Fibroblast of the conjunctiva (primary cell): Measurements from ENCODE around the gene PDE4D.

ENCODE experiments used
- DNase-seq: peaks from one replicate; pipeline ENCODE4 v3.0.0-alpha.2; 2010; ENCODE audit warnings: low read depth

PDE4D gene

DNA sequence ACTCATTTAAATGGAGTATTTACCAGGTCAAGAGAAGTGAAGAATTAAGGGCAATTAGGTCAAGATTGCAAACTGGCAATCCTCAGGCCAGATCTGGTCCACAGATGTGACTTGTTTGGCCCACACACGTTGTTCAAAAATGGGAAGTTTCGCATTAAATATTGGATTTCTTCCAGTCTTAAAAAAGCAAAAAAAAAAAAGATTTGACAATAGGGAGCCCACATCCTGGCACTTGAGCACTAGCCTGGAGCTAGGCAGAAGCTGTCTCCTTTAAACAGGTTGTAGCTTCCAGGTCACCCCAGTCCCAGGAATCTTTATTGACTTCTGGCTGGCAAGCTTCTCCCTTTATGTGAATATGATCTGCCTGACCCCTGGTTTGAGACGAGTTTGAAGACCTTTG lies 790.2 kb downstream of the PDE4D start:
- DNase-seq, result no peak

DNA sequence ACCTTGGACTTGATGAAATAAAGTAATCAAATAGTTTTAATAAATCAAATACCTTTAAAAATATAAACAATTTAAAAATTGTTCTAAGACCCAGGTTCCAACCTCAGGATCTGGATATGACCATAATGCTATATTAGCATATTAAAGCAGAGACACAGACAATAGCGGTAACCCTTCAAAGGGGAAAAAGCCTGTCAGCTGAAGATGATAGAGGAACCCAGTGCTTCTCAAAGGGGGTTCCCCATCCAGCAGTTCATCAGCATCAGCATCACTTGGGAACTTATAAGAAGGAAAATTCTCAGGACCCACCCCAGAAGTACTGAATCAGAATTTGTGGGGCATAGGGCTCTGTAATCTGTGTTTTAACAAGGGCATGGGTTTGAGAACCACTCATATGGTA lies 791.1 kb downstream of the PDE4D start:
- no peak for DNase-seq

DNA sequence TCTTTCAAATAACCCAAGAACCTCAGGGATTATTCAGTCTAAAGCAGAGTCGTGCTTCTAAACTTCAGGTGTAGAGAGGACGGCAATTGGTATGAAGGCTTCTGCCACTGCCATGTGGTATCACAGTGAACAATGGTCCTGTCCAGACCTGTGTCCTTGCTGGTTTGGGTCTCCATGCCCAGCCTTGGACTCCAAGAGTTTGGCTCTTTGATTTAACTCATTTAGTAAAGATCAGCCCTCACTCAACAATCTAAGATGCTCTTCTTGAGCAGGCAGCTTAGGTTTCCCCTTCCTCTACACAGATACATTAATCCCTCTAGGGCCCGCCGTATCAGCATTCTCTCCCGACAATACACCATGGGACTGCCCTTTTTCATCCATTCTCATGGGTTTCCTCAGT lies 792.7 kb downstream of the PDE4D start:
- DNase-seq, result no peak

DNA sequence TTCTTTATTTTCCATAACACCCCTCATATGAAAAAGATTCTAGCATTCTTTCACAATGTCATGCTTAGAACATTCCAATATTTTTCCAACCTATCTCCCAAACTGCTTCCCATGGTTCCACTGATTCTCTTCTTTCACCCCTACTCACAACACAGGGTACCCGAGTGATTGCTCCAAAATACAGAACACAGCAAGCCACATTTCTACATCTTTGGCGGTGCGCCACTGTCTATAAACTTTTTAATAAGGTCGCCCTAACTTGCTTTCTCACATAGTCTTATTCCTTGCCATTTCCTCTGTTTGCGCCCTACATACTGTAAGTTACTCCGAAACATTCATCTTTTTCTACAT lies 793.6 kb downstream of the PDE4D start:
- DNase-seq, result no peak

DNA sequence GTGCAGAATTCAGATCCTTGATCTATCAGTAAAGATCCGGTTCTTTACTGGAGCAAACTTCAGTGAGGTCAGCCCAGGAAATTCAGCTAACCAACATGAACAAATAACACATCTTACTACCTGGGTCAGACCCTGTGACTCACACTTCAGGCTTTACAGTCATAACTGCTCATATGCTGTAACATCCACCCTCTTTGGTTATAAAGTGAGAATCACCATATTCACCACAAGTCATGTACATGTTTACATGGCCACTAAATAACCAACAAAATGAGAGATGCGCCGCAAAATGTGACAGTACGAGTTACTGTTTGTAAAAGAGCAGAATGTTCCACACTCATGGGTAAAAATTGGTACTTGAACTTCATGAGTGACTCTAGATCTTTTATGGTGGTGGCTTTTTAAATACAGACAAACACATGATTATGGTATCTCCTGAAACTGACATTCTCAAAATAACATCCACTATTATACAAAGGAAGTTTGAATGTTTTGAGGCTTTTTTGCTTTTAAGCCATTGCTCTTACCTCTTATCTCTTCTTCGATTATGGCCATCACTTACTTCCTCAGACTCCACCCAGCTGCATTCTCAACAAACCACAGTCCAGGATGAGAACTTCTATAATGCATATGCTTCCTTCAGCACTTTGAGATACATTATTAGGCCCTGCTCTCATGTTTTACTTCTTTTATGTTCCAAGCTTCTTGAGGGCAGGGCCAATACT lies 794.1 kb downstream of the PDE4D start:
- DNase-seq, result no peak

DNA sequence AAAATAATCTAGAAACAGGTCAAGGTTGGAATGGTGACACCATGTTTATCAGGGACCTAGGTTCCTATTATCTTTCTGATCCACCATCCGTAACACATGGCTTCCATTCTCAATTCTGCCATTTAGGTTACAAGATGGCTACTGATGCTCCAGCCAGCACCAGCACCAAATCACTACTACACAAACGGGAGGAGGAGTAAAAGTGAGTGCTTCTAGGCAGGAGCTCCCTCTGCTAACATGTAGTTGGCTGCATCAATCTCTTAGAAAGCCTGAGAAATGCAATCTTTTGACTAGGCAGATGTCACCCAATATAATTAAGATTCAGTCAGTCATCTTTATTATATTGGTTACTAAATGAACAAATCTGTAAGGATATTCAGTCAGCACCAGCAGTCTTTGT lies 794.8 kb downstream of the PDE4D start:
- no peak for DNase-seq

DNA sequence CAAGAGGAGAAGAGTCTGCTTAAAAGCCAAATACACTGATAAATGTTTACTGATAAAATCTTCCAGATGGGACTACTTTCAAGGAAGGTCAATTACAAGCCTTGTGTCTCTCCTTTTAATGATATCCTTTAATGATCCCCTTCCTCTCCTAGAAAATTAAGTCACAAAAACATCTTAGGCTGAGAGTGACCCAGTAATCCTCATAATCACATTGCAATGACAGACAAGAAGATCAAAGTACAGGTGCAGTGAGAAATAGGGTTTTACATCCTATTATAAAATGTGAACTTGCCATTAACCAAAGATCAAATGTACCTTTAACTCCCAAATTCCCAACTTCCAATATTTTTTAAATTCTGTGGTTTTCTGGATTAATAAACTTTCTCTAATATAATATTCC lies 795.8 kb downstream of the PDE4D start:
- no peak for DNase-seq

DNA sequence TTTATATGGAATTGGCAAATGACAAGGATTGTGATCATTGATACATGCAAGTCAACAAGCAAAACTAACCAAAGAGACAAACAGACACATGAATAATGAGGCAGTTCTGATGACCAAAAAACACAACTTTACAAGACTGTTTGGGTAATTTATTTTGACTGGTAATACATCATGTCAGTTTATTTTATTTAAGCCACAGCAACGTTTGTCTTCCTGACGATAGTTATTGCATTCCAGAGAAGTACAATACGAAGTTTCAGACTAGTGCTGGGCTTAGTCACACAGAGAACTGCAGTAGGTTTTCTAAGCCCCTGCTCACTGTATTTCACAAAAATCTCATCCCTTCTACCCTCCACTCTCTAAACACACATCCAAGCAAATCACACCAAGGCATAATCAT lies 796.4 kb downstream of the PDE4D start:
- DNase-seq, result no peak

DNA sequence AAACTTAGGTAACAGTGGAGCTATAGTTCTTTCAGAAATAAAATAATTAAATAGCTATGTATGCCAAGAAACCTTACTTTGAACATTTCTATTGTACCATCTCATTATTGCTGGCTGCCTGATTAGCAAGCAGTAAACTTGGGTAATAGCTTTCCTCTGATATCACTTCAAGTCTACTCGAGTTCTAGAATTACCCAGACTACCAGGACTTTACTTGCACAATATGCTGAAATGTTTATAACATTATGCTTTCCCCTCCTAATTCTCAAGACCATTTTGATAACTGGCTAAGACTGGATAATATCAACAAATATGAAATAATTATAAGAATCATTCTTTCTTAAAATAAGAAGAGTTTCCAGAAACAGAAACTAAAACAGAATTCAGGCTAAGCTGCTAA lies 798.0 kb downstream of the PDE4D start:
- no peak for DNase-seq

DNA sequence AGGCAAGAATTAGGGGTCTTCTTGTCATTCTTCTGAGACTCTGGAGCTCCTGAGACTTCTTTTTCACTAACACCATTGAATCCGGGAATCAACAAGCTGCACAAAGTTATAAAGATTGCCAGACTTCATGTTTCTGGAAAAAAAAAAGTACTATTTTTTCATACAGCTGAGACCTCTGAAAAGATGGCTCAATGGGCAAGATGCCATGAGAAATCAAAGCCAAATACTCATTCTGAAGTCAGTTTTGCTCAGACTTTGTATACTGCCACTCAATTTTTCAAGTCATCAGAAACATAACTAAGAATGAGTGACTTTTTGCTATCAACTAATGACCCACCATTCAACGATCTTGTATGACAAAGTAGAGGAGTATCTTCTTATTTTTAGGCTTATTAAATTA lies 798.7 kb downstream of the PDE4D start:
- no peak for DNase-seq

DNA sequence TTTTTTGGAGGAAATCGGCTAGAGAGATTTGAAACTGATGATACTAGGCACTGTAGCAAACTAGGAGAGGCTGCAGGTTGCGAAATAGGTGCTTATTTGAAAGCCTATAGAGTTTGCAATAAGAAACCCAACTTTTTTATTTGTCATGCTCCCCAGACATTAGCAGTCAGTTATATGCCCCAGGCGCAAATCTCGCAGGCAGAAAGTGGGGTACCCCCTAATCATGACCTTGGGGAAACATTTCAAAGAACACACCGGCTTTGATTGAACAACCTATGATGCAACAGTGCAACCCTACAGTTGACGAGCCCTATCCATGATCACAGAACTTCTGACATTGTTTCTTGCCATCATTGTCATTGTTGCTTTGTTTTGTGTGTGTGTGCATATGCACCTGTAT lies 800.2 kb downstream of the PDE4D start:
- no peak for DNase-seq

DNA sequence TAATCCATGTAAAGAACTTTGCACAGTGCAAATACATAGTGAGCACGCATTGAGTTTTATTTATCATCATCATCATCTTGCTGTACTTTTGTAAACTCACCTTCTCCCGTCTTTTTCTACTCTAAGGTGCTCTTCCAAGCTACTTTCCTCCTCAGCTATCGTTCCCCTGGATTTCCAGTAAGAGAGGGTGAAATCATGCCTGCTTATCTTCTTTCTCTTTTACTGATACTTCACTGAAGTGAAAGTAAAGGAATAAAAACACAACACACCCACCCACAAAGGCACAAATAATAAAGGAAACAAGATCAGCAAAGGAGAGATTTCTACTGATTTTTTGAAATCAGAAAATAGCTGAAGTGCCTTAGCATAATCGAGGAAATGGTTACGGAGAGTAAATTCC lies 800.8 kb downstream of the PDE4D start:
- no peak for DNase-seq

DNA sequence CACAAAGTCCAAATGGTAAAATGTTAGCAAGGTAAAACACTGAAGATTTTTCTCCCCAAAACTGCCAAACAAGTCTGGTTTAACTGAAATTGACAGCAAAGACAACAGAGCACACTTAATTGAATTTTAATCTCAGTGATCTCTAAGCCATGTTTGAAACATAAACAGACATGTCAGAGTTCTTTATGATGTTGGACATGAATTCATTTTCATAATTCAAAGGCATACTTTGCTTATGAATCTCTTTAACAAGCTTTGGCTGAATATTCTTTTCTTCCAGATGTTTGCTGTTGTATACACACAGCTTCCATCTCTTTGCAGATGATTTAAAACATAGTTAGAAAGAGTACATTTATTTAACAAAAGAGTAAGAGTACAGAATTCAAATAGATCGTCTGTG lies 801.6 kb downstream of the PDE4D start:
- no peak for DNase-seq

DNA sequence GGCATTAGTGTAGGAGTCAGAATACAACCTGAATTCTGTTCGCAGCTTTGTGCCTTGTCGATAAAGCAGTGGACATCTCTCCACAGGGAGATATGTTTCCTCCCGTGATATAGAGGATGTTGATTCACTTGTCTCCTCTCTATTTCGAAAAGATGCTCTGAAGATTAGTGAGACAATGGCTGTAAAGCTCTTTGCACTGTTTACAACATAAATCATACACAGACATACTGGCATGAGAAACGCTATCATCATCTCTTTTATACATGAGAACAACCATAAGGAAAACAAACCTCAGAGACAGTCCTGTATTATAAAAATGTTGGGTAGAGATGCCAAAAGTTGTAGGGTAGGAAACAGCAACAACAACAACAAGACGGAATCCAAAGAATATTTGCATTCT lies 803.2 kb downstream of the PDE4D start:
- no peak for DNase-seq

DNA sequence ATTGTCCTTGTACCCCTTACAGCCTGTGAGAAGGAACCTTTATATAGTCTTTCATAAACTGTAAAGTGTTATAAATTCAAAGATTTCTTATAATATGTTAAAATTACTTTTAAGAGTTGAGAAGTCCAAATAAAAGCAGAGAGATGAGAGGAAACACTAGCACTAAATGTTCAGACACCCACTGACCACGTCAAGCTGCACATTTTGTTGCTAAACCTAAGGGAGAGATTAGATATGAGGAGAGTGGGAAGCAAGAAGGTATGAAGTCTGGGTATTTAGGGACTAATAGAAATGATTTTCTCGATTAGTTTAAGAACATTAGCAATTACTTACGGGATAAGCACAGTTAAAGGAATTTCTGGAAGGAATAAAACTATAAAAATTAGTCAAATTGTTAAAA lies 803.8 kb downstream of the PDE4D start:
- no peak for DNase-seq

DNA sequence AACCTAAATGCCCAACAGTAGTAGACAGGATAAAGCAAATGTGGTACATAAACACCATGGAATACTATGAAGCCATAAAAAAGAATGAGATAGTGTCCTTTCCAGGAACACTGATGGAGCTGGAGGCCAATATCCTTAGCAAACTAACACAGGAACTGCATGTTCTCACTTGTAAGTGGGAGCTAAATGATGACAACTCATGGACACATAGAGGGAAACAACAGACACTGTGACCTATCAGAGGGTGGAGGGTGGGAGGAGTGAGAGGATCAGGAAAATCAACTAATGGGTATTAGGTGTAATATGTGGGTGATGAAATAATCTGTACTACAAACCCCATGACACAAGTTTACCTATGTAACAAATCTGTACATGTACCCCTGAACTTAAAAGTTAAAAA lies 805.0 kb downstream of the PDE4D start:
- no peak for DNase-seq

DNA sequence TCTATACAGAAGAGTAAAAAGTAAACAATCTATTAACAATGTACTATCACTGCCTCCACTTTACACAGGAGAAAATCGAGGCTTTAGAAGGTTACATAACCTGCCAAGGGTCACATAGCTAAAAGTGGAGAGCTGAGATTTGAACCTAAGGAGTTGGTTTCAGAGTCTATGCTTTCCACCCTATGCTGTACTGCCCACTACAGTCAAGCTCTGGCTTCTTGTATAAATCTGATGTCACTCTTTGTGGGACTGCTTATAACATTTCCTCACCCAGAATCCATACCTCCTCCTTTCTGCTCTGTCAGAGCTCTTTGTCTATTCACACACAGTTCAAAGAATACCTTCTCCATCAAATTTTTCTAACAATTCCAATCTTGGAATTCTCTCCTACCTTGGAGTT lies 807.5 kb downstream of the PDE4D start:
- DNase-seq, result no peak

DNA sequence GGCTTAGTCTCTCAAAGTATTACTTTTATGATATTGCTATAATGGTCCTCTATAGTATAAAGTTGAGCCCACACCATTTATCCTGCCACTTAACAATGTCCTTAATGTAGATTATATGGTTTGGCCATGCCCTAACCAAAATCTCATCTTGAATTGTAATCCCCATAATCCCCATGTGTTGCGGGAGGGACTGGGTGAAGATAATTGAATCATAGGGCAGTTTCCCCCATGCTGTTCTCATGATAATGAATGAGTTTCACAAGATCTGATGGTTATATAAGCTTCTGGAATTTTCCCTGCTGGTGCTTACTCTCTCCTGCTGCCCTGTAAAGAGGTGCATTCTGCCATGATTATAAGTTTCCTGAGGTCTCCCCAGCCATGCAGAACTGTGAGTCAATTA lies 811.8 kb downstream of the PDE4D start:
- DNase-seq, result no peak

DNA sequence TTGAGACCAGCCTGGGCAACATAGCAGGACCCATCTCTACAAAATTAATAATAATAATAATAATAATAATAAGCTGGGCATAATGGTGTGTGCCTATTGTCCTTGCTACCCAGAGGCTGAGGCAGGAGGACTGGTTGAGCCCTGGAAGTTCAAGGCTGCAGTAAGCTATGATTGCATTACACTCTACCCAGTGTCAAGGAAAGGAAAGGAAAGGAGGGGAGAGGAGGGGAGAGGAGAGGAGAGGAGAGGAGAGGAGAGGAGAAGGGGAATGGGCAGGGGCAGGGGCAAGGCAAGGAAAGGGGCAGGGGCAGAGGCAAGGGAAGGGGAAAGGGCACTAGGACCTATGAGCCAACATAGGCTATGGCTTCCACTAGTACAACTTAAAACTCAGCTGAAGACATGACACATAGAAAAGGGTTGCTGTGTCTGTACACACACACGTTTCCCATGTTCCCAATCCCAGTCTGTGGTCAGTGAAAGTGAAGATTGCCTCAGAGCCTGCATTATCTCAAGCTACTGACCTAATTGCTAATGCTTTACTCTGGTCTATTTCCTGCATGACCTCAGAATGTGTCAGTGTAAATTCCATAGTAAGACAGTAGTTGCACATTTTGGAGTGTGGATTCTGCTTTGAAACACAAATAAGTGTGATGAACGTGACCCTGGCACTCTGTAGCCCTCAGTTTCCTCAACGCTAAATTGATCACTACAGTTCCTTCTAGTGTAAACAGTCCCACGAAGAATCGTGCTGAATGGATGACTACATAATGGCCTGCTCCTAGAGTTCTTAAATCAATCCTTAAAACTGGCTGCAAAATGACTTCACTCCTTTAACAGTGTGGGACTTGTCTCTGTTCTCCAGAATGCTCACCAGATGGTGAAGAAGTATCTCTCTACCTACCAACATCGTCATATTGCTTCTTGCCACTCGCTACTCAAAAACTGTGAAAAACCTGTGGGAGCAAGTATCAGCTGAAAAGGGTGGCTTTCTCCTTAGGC lies 813.6 kb downstream of the PDE4D start:
- DNase-seq, result peak; percentile 69

DNA sequence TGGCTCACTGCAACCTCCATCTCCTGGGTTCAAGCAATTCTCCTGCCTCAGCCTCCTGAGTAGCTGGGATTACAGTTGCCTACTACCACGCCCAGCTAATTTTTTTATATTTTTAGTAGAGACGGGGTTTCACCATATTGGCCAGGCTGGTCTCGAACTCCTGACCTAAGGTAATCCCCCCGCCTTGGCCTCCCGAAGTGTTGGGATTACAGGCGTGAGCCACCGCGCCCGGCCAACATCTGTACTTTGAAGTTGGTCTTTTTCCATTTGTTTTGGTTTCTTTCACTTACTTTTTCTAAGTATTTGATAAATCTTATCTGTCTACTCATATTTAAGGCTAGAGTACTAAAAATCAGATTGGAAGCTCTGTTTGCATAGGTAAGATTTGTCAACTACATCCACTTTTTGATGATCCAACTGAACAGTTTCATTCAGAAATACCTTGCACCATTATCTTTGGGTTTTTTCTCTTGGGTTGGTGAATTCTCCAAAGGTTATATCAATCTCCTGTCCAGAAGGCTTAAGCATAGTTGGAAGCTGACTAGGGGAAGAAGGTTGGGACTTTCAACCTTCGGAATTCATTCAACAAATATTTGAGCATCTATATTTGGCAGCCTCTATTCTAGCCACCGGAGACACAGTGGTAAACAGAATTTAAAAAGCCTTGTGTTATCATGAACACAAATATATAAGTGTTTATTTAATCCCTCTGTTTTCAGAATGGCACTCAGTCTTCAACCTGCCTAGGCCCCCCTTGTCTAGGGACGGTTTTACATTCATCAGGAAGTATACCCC lies 821.6 kb downstream of the PDE4D start:
- DNase-seq, result no peak

DNA sequence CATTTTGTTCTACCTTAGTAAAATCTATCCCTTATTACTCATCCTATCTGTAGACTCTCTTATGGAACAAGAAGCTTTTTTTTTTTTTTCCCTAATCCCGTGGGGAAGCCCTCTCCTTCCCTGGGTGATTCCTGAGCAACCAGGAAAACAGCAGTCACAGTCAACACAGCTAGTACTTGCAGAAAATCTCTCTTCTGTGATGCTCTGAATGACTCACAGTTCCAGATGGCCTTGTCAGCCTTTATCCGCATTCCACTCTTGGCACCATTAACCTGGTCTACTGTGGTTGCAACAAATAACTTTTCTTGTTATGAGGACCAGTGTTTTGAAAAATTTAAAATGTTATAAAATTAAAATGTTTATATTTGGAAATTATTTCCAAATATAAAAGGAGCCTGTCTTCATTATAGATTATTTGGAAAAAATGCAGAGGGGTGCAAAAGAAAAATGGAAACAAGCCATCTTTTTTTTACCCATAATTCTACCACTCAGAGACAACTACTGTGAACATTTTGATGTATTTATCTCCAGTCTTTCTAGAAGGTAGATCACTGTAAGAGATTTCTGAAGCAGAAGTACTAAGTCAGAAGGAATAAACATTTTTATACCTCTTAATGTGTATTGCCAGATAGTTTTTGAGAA lies 824.0 kb downstream of the PDE4D start:
- DNase-seq, result peak; percentile 89

DNA sequence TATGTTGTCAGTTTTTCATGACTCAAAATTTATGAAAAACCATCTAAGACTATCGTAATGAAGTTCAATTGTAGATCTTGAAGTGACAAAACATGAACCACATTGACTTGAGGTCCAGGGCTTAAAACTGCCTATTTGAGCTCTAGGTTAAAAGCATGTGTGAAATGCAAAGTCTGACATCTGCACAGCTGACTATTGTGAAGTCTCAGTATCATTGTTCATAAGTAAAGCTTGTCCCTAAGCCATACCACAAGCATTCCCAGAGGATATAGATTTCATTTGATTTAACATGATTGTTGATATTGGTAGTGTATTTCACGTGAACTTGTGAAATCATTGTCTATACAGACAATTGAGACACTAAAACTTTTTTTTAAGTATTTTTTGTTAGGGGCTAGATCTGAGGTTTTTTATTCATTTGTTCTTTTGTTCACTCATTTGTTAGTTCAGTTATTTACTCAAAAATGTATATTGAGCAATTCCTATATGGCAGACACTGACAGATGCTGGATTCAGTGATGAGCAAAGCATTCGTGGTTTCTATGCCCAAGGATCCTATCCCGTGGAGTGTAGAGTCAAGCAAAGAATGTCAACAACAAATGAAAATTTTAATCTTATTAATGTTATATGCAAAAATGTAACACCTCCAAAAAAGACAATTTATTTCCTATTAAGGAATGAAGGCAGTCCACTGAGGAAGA lies 825.4 kb downstream of the PDE4D start:
- no peak for DNase-seq
